OCI-LY7 (cell line): Measurements from ENCODE around the gene BAIAP2L2.

Experiments
- EZH2phosphoT487 ChIP-seq: fragments of 200-600 bp; sonication (generic); IDR thresholded peaks from 2 replicates; pipeline ENCODE4 v1.6.1; 2018; ENCODE audit warnings: low read depth, borderline replicate concordance, mild to moderate bottlenecking, mixed run types, antibody characterized with exemption, low read length, moderate library complexity, mixed read lengths
- TF ChIP-seq, protein P1 (sequence below): fragments of 200-600 bp; sonication (generic); conservative IDR thresholded peaks from 2 replicates; pipeline ENCODE4 v1.5.1; 2014; ENCODE audit warnings: mild to moderate bottlenecking, antibody characterized with exemption, low read length, moderate library complexity, mixed read lengths

DNA sequence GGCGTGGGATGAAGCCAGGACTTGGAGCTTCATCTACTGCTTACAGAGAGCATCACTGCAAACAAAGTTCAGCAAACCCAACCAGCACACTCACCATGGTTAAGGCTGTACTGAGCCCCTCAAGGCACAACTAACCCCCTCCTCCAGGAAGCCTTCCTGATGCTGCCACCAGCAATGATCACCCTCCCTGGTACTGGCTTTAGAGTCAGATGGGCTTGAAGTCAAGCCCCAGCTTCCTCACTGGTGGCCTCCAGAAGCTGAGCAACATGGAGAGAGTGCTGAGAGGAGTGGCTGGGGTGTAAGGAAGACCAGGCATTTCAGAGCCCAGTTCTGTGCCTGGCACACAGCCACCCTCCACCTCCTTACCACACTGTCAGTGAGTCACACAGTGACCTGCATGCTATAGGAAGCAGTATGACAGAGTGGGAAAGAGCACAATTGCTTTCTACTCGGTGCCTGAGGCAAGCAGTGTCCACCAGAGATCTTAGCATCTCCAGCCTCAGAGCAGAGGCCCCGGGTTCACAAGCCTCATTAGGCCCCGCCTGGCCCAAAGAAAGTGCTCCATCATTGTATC lies 24.7 kb upstream of the BAIAP2L2 start:
- TF ChIP-seq, protein P1, sequence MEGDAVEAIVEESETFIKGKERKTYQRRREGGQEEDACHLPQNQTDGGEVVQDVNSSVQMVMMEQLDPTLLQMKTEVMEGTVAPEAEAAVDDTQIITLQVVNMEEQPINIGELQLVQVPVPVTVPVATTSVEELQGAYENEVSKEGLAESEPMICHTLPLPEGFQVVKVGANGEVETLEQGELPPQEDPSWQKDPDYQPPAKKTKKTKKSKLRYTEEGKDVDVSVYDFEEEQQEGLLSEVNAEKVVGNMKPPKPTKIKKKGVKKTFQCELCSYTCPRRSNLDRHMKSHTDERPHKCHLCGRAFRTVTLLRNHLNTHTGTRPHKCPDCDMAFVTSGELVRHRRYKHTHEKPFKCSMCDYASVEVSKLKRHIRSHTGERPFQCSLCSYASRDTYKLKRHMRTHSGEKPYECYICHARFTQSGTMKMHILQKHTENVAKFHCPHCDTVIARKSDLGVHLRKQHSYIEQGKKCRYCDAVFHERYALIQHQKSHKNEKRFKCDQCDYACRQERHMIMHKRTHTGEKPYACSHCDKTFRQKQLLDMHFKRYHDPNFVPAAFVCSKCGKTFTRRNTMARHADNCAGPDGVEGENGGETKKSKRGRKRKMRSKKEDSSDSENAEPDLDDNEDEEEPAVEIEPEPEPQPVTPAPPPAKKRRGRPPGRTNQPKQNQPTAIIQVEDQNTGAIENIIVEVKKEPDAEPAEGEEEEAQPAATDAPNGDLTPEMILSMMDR, result no peak
- TF ChIP-seq EZH2phosphoT487, result no peak
